Measurements from ENCODE around the gene SLC22A3.

DNA sequence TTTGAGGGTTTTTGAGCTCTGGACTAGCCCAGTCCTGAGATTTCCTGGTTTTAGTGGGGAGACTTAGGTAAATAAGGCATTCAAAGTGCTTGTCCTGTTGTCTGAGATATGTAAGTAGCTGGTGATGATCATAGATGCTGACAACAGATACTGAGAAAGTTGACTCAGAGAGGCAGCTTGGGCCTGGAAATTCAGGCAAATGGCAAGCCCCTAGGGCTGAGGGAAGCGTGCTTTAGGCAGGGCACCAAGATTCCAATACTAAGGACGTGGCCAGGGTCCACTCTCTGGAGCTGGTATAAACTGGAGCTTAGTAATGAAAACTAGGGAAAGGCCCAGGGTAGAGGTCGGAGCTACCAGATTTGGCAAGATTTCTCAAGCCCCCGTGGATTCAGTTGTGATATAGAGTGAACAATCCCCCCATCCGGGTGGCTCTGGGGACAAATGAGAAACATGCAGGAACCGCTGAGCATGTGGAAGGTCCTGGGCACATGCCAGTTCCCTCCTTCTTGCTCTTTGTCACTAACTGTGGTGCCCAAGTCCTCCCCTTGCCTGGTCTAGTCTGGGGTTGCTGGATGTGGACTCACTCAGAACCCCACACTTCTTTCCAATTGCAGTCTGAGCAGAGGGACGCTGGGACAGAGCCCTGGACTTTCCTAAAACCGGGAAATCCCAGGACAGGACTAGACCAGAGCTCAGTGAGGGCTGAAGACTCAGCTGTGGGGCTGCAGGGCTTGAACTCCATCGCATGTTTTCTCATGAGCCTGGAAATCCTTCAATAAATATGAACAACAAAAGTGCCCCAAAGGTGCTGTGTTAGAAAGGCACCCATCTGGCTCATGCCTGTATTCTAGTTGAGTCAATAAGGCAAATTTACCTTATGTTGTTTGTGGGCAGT, 10.3 kb downstream of the SLC22A3 start:
- TF ChIP-seq, protein P1, sequence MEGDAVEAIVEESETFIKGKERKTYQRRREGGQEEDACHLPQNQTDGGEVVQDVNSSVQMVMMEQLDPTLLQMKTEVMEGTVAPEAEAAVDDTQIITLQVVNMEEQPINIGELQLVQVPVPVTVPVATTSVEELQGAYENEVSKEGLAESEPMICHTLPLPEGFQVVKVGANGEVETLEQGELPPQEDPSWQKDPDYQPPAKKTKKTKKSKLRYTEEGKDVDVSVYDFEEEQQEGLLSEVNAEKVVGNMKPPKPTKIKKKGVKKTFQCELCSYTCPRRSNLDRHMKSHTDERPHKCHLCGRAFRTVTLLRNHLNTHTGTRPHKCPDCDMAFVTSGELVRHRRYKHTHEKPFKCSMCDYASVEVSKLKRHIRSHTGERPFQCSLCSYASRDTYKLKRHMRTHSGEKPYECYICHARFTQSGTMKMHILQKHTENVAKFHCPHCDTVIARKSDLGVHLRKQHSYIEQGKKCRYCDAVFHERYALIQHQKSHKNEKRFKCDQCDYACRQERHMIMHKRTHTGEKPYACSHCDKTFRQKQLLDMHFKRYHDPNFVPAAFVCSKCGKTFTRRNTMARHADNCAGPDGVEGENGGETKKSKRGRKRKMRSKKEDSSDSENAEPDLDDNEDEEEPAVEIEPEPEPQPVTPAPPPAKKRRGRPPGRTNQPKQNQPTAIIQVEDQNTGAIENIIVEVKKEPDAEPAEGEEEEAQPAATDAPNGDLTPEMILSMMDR (IDR thresholded peaks at IDR 0.05; ENCODE audit: poor library complexity), result no peak
- no peak for TF ChIP-seq EZH2 (IDR thresholded peaks at IDR 0.05; ENCODE audit: borderline replicate concordance)
- no peak for TF ChIP-seq EZH2phosphoT487 (IDR thresholded peaks at IDR 0.05; ENCODE audit: low read depth, severe bottlenecking, unreplicated experiment)

Measured in hepatocyte (in vitro differentiated cells).